ENCODE results near the gene ATP5F1E. TPM values are rescaled to one million over a fixed set of nuclear protein-coding genes. Genes with fewer than 3 reads are reported as not detected.

ATP5F1E gene
- total RNA-seq, 1 experiment from 2014 or later, result 52.7 TPM

- Histone ChIP-seq H3K27me3 (ENCODE audit: insufficient read depth, low read length) (no peaks in the 10 kb centered on the region), H4K5ac (ENCODE audit: insufficient read length, low read depth, low read length) (no peak overlapping the region), H3K4me1 (ENCODE audit: insufficient read depth, low read length) (peaks cover 7% of the 10 kb centered on the region; the same call in 1 of the 2 replicates), H3K4ac (ENCODE audit: low read depth, low read length) (no peak overlapping the region), H2AFZ (ENCODE audit: low read length) (no peak overlapping the region), H2AK5ac (ENCODE audit: insufficient read length, low read length) (no peak overlapping the region), H3K27ac (ENCODE audit: insufficient read length, low read depth, low read length) (no peak overlapping the region), H2BK20ac (ENCODE audit: low read depth, low read length, poor library complexity, severe bottlenecking) (no peak overlapping the region), H4K20me1 (ENCODE audit: control insufficient read depth, insufficient read depth, insufficient read length) (no peaks in the 10 kb centered on the region), H4K91ac (ENCODE audit: insufficient read length, low read depth, low read length) (no peak overlapping the region), H4K8ac (replicated peaks; ENCODE audit: insufficient read length, low read depth, low read length) (no peak overlapping the region), H3K14ac (ENCODE audit: insufficient read depth, low read length) (no peak overlapping the region), H3K9ac (ENCODE audit: extremely low read depth, insufficient read length, low read length) (no peak overlapping the region), H2BK12ac (ENCODE audit: insufficient read length, low read depth, low read length) (no peak overlapping the region), H3K4me2 (ENCODE audit: insufficient read depth, insufficient read length, low read length) (no peak overlapping the region), H2BK120ac (ENCODE audit: low read depth, low read length, poor library complexity, severe bottlenecking) (no peak overlapping the region), H3K18ac (ENCODE audit: insufficient read length, low read depth, low read length) (no peak overlapping the region), H3K79me1 (ENCODE audit: insufficient read depth, low read depth, low read length, poor library complexity, severe bottlenecking) (no peaks in the 10 kb centered on the region), H3T11ph (ENCODE audit: low read length) (no peak overlapping the region), H3K79me2 (ENCODE audit: insufficient read depth, low read length) (no peaks in the 10 kb centered on the region), H3K23me2 (ENCODE audit: insufficient read length, low read depth, low read length, poor library complexity, severe bottlenecking) (peaks cover 3% of the 10 kb centered on the region), H2BK15ac (ENCODE audit: low read depth, low read length) (no peak overlapping the region), H3K9me3 (ENCODE audit: control insufficient read depth, low read depth, low read length) (no peaks in the 10 kb centered on the region), H2BK5ac (ENCODE audit: insufficient read length, low read length) (no peak overlapping the region), H3K23ac (ENCODE audit: insufficient read length, low read depth, low read length) (no peak overlapping the region), H3K56ac (ENCODE audit: insufficient read length, low read depth, low read length) (no peak overlapping the region)
- H3K36me3 Mint-ChIP-seq (ENCODE audit: insufficient read depth in 1 of 3, low read depth in 3 of 3), result no peaks in the 10 kb centered on the region; a peak in 1 of 7 replicates
- peaks cover 49% of the 10 kb centered on the region for H3K27me3 Mint-ChIP-seq (ENCODE audit: low read depth)
- no peak for DNase-seq
- peaks cover 15 to 16% of the 10 kb centered on the region in 2 experiments for H3K4me1 Mint-ChIP-seq
- H3K27ac Mint-ChIP-seq, result peak overlapping the region in 1 of 3 experiments; percentile 40; a peak in 1 of 7 replicates
- H3K9me3 Mint-ChIP-seq, result no peaks in the 10 kb centered on the region
- no peak for TF ChIP-seq CTCF (conservative IDR thresholded peaks at IDR 0.05)
- no CpG with 5 or more reads among the region's 8 CpGs for WGBS (ENCODE audit: extremely low coverage, insufficient read length, low lambda C conversion rate)
- no peak overlapping the region for H3K4me3 Mint-ChIP-seq
These were observed 21.7 kb downstream of the ATP5F1E start for GRCh38 chr20:59010321-59010994.
